HCT116 (cell line): ENCODE measurements around the gene SLC41A1. TPM values are rescaled to one million over a fixed set of nuclear protein-coding genes. Genes with fewer than 3 reads are reported as not detected.

ENCODE experiments used
- ATAC-seq: fragments of 200-7000 bp; cut with Tn5 transposase; 2 replicates; pipeline ENCODE4 v1.9.1; 2020; ENCODE audit warnings: mild to moderate bottlenecking, moderate library complexity
- BruUV-seq: library from RNA; stranded (reverse); fragments of 400-500 nt; replicated peaks from 2 replicates; lab custom pipeline; 2021; lab: Mats Ljungman, UMichigan
- CTCF ChIA-PET: fragments of 300-600 bp; sonication (Branson Sonifier 250); formaldehyde crosslinking; loops from one replicate; lab custom pipeline; 2021; ENCODE audit warnings: antibody characterized with exemption; lab: Charles Lee
- POLR2A ChIA-PET: fragments of 300-600, 350-600 bp; sonication (Branson Sonifier 250); formaldehyde crosslinking; loops from one replicate; lab custom pipeline; 2021; ENCODE audit warnings: antibody characterized with exemption; lab: Charles Lee
- RAD21 ChIA-PET, 2 experiments: fragments of 300-600 bp; sonication (Branson Sonifier 250); formaldehyde crosslinking; loops; one replicate each; lab custom pipeline; 2023; ENCODE audit warnings: low total read pairs in 2 of 2; ENCODE audit not compliant: uncharacterized antibody in 2 of 2, unreplicated experiment in 2 of 2, low non-redundant PET in 1 of 2; lab: Charles Lee
- DNase-seq: peaks from one replicate; pipeline ENCODE4 v3.0.0-alpha.2; 2010; ENCODE audit warnings: low read depth, low spot score
- H2AFZ ChIP-seq: fragments of 200-600 bp; shearing (Covaris generic), sonication (generic); 2 replicates; pipeline ENCODE4 v1.6.1; 2017; ENCODE audit warnings: low read depth, mixed run types, mixed read lengths, antibody characterized with exemption, low read length; ENCODE audit not compliant: poor library complexity, severe bottlenecking
- H3K27ac ChIP-seq: 2 replicates; pipeline ENCODE4 v1.5.1; 2012; ENCODE audit warnings: low read depth, low read length
- H3K27me3 ChIP-seq: fragments of 200-600 bp; sonication (generic); 2 replicates; pipeline ENCODE4 v1.6.1; 2016; ENCODE audit warnings: mixed run types, low read length, mixed read lengths; ENCODE audit not compliant: insufficient read depth
- H3K36me3 ChIP-seq, 2 experiments: fragments of 200-500 bp in 1 of 2; fragments of 200-600 bp in 1 of 2; sonication (Bioruptor generic) in 1 of 2; sonication (generic) in 1 of 2; 2 replicates each; pipeline versions ENCODE4 v1.5.1 to v1.6.1; 2014 to 2016; ENCODE audit warnings: low read length in 2 of 2, inconsistent platforms in 1 of 2, mixed read lengths in 1 of 2, mixed run types in 1 of 2; ENCODE audit not compliant: insufficient read depth in 2 of 2, control insufficient read depth in 1 of 2
- H3K4me1 ChIP-seq, 2 experiments: fragments of 200-600 bp in 1 of 2; sonication (generic) in 1 of 2; 2 replicates each; pipeline versions ENCODE4 v1.5.1 to v1.6.1; 2012 to 2017; ENCODE audit warnings: low read length in 2 of 2, inconsistent platforms in 1 of 2, mild to moderate bottlenecking in 1 of 2, mixed read lengths in 1 of 2, mixed run types in 1 of 2, moderate library complexity in 1 of 2; ENCODE audit not compliant: insufficient read depth in 2 of 2, control insufficient read depth in 1 of 2
- H3K4me2 ChIP-seq: fragments of 200-600 bp; sonication (generic); 2 replicates; pipeline ENCODE4 v1.6.1; 2017; ENCODE audit warnings: mixed run types, low read length, mixed read lengths
- H3K4me3 ChIP-seq, 2 experiments: fragments of 200-600 bp in 1 of 2; sonication (generic) in 1 of 2; replicated peaks in 1 of 2; 2 replicates each; pipeline ENCODE4 v1.5.1; 2011 to 2016; ENCODE audit warnings: low read length in 2 of 2, control low read depth in 1 of 2, low read depth in 1 of 2, mild to moderate bottlenecking in 1 of 2, mixed read lengths in 1 of 2, mixed run types in 1 of 2
- H3K79me2 ChIP-seq: fragments of 200-600 bp; sonication (generic); 2 replicates; pipeline ENCODE4 v1.6.1; 2017; ENCODE audit warnings: mild to moderate bottlenecking, mixed run types, low read length, moderate library complexity, mixed read lengths; ENCODE audit not compliant: insufficient read depth
- H3K9ac ChIP-seq: fragments of 200-600 bp; sonication (generic); 2 replicates; pipeline ENCODE4 v1.6.1; 2016; ENCODE audit warnings: low read length, mixed read lengths
- H3K9me2 ChIP-seq: fragments of 200-600 bp; sonication (generic), shearing (Covaris generic); 2 replicates; pipeline ENCODE4 v1.6.1; 2017; ENCODE audit warnings: mixed run types, mild to moderate bottlenecking, moderate library complexity; ENCODE audit not compliant: insufficient read depth
- H3K9me3 ChIP-seq, 2 experiments: fragments of 200-500 bp in 1 of 2; fragments of 200-600 bp in 1 of 2; sonication (Bioruptor generic) in 1 of 2; sonication (generic) in 1 of 2; 2 replicates each; pipeline ENCODE4 v1.6.1; 2014 to 2017; ENCODE audit warnings: low read length in 2 of 2, mixed read lengths in 2 of 2, inconsistent platforms in 1 of 2, low read depth in 1 of 2, mild to moderate bottlenecking in 1 of 2, mixed run types in 1 of 2, moderate library complexity in 1 of 2; ENCODE audit not compliant: control insufficient read depth in 1 of 2, insufficient read depth in 1 of 2
- H4K20me1 ChIP-seq: fragments of 200-600 bp; sonication (generic), shearing (Covaris generic); 2 replicates; pipeline ENCODE4 v1.6.1; 2017; ENCODE audit warnings: mixed run types, mild to moderate bottlenecking, moderate library complexity; ENCODE audit not compliant: insufficient read depth
- CEBPB ChIP-seq: IDR thresholded peaks from 2 replicates; pipeline ENCODE4 v1.6.1; 2012; ENCODE audit warnings: low read depth
- POLR2AphosphoS5 ChIP-seq: IDR thresholded peaks from 2 replicates; pipeline ENCODE4 v1.6.1; 2011; ENCODE audit warnings: mild to moderate bottlenecking, low read depth, low read length, moderate library complexity
- SIN3A ChIP-seq: IDR thresholded peaks from 2 replicates; pipeline ENCODE4 v1.6.1; 2012; ENCODE audit warnings: low read depth
- SRF ChIP-seq: IDR thresholded peaks from 2 replicates; pipeline ENCODE4 v1.6.1; 2012; ENCODE audit warnings: low read depth
- ZBTB33 ChIP-seq: IDR thresholded peaks from 2 replicates; pipeline ENCODE4 v1.6.1; 2011; ENCODE audit warnings: mild to moderate bottlenecking, low read length, moderate library complexity; ENCODE audit not compliant: insufficient replicate concordance; ENCODE audit errors: extremely low read depth
- intact Hi-C: fragments of 100-400 bp; cut with micrococcal nuclease; formaldehyde crosslinking; loops from 2 replicates; pipeline ENCODE4 v1.10.0; 2022
- total RNA-seq: library from RNA; stranded (reverse); gene quantifications from one replicate; pipeline ENCODE4 v1.2.1, GENCODE V29; 2021; ENCODE audit not compliant: unreplicated experiment

The SLC41A1 gene
- total RNA-seq, 1 experiment from 2014 or later = 35.9 TPM

GRCh38 chr1:205843036-205843859 lies 30.2 kb upstream of the SLC41A1 start:
- Histone ChIP-seq H3K27me3 (no peaks in the 10 kb centered on the region), H3K36me3 (no peaks in the 10 kb centered on the region)
- no peak for ATAC-seq
- TF ChIP-seq ZBTB33 = no peak
- no peak for TF ChIP-seq SIN3A
- TF ChIP-seq CEBPB = no peak
- TF ChIP-seq, all 23 proteins: peak for 0
- no peak overlapping the region for H3K4me2 ChIP-seq
- no peaks in the 10 kb centered on the region for H3K9me3 ChIP-seq
- POLR2A ChIA-PET = no interaction called here
- no TSS peak for BruUV-seq
- no peaks in the 10 kb centered on the region for H3K9me2 ChIP-seq
- CTCF ChIA-PET = no interaction called here
- H3K9ac ChIP-seq = no peak overlapping the region
- RAD21 ChIA-PET = no interaction called here
- H3K79me2 ChIP-seq = no peaks in the 10 kb centered on the region
- no peaks in the 10 kb centered on the region for H4K20me1 ChIP-seq
- H3K27ac ChIP-seq = no peak overlapping the region
- DNase-seq = no peak
- H3K4me3 ChIP-seq = no peak overlapping the region
- H3K4me1 ChIP-seq = no peaks in the 10 kb centered on the region
- no peak overlapping the region for H2AFZ ChIP-seq
- intact Hi-C loops = no loop called here

- Histone ChIP-seq H3K4me1 (peaks cover 0 to 5% of the 10 kb centered on the region in 2 experiments; a peak in 1 of 4 replicates), H4K20me1 (no peaks in the 10 kb centered on the region), H2AFZ (no peak overlapping the region), H3K9ac (no peak overlapping the region), H3K4me3 (no peak overlapping the region), H3K27me3 (no peaks in the 10 kb centered on the region), H3K4me2 (no peak overlapping the region), H3K9me2 (no peaks in the 10 kb centered on the region), H3K36me3 (no peaks in the 10 kb centered on the region), H3K27ac (no peak overlapping the region), H3K9me3 (no peaks in the 10 kb centered on the region), H3K79me2 (no peaks in the 10 kb centered on the region)
- intact Hi-C loops = no loop called here
- DNase-seq = no peak
- ChIA-PET POLR2A (no interaction called here), CTCF (no interaction called here), RAD21 (no interaction called here)
- no peak for ATAC-seq
- no TSS peak for BruUV-seq
- TF ChIP-seq SIN3A (no peak), ZBTB33 (no peak), SRF (no peak), POLR2AphosphoS5 (no peak)
Observed at GRCh38 chr1:205842229-205842628, 29.2 kb upstream of the SLC41A1 start.
